GM23248 (cell line): ENCODE data around the gene ATF1. TPM values are rescaled to one million over a fixed set of nuclear protein-coding genes. Genes with fewer than 3 reads are reported as not detected.

Source experiments
- DNase-seq: peaks from one replicate; pipeline ENCODE4 v3.0.0-alpha.2; 2015
- H2AFZ ChIP-seq: fragments of 200-600 bp; sonication (generic); 2 replicates; pipeline ENCODE4 v1.6.1; 2016; ENCODE audit warnings: antibody characterized with exemption
- H3F3A ChIP-seq: fragments of 200-600 bp; sonication (generic); 2 replicates; pipeline ENCODE4 v1.6.1; 2016; ENCODE audit warnings: mild to moderate bottlenecking, antibody characterized with exemption, mixed run types; ENCODE audit not compliant: insufficient read depth
- H3K27ac ChIP-seq: fragments of 200-600 bp; sonication (generic); 2 replicates; pipeline ENCODE4 v1.5.1; 2016; ENCODE audit warnings: mild to moderate bottlenecking
- H3K27me3 ChIP-seq: fragments of 200-600 bp; sonication (generic); replicated peaks from 2 replicates; pipeline ENCODE4 v1.6.1; 2016; ENCODE audit warnings: mild to moderate bottlenecking; ENCODE audit not compliant: insufficient read depth
- H3K36me3 ChIP-seq: fragments of 200-600 bp; sonication (generic); 2 replicates; pipeline ENCODE4 v1.6.1; 2016; ENCODE audit warnings: low read depth, mild to moderate bottlenecking
- H3K4me1 ChIP-seq: fragments of 200-600 bp; sonication (generic); 2 replicates; pipeline ENCODE4 v1.6.1; 2016; ENCODE audit warnings: mild to moderate bottlenecking; ENCODE audit not compliant: insufficient read depth
- H3K4me2 ChIP-seq: fragments of 200-600 bp; sonication (generic); one replicate; pipeline ENCODE4 v1.6.1; 2016; ENCODE audit warnings: mild to moderate bottlenecking; ENCODE audit not compliant: unreplicated experiment
- H3K4me3 ChIP-seq: fragments of 200-600 bp; sonication (generic); 2 replicates; pipeline ENCODE4 v1.5.1; 2016; ENCODE audit warnings: mild to moderate bottlenecking
- H3K79me2 ChIP-seq: fragments of 200-600 bp; sonication (generic); 2 replicates; pipeline ENCODE4 v1.6.1; 2016; ENCODE audit warnings: mild to moderate bottlenecking; ENCODE audit not compliant: insufficient read depth
- H3K9ac ChIP-seq: fragments of 200-600 bp; sonication (generic); 2 replicates; pipeline ENCODE4 v1.6.1; 2016; ENCODE audit warnings: mild to moderate bottlenecking
- H3K9me2 ChIP-seq: fragments of 200-600 bp; sonication (generic); 2 replicates; pipeline ENCODE4 v1.6.1; 2016; ENCODE audit warnings: mixed run types, mild to moderate bottlenecking, moderate library complexity; ENCODE audit not compliant: insufficient read depth
- H3K9me3 ChIP-seq: fragments of 200-600 bp; sonication (generic); one replicate; pipeline ENCODE4 v1.6.1; 2017; ENCODE audit warnings: low read depth
- H4K20me1 ChIP-seq: fragments of 200-600 bp; sonication (generic); 2 replicates; pipeline ENCODE4 v1.6.0; 2016; ENCODE audit not compliant: insufficient read depth
- EZH2 ChIP-seq: fragments of 200-600 bp; sonication (generic); IDR thresholded peaks from 2 replicates; pipeline ENCODE4 v1.6.1; 2018; ENCODE audit warnings: antibody characterized with exemption, mild to moderate bottlenecking; ENCODE audit not compliant: insufficient read depth, poor library complexity, severe bottlenecking
- EZH2phosphoT487 ChIP-seq: fragments of 200-600 bp; sonication (generic); IDR thresholded peaks from 2 replicates; pipeline ENCODE4 v1.6.1; 2018; ENCODE audit warnings: antibody characterized with exemption, moderate library complexity, mild to moderate bottlenecking, low read depth; ENCODE audit not compliant: insufficient read depth
- WGBS, 2 experiments: methylation state at CpG; one replicate each; pipeline ENCODE4 v1.1.6; 2015 to 2017; ENCODE audit warnings: low lambda C conversion rate in 2 of 2, low coverage in 1 of 2; ENCODE audit errors: missing lambda C conversion rate in 2 of 2; 5-methylcytosine and 5-hydroxymethylcytosine counted together
- in situ Hi-C: fragments of 300-500 bp; cut with MboI; formaldehyde crosslinking; loops from 2 replicates; pipeline ENCODE4 v1.15.0; 2020
- polyA plus RNA-seq: library from polyadenylated mRNA; unstranded; fragments of >200 nt; fragmentation: Nextera tagmentation; extraction: Ambion mirVana; gene quantifications from 2 replicates; pipeline ENCODE4 v1.2.1, GENCODE V29; 2016
- total RNA-seq: library from RNA; depleted of rRNA; stranded (reverse); fragments of >200 nt; shearing (Covaris generic); gene quantifications from 2 replicates; pipeline ENCODE4 v1.2.3, GENCODE V29; 2014

Gene ATF1
- total and polyA plus RNA-seq, 2 experiments from 2014 or later: 24.0 to 30.6 TPM

GRCh38 chr12:50751948-50752721 lies 11.8 kb upstream of the ATF1 start:
- H4K20me1 ChIP-seq: no peaks in the 10 kb centered on the region
- in situ Hi-C loops: no loop called here
- no peak for TF ChIP-seq EZH2
- no peak for TF ChIP-seq EZH2phosphoT487
- 0 out of 2 replicates have a peak, but pooled peaks cover 2% of the 10 kb centered on the region for H3K36me3 ChIP-seq
- peak; percentile 41 for DNase-seq
- no peaks in the 10 kb centered on the region for H3K4me1 ChIP-seq
- peaks cover 8% of the 10 kb centered on the region; the same call in 1 of the 2 replicates for H3F3A ChIP-seq
- H3K4me2 ChIP-seq: no peak overlapping the region
- no peaks in the 10 kb centered on the region for H3K9me2 ChIP-seq
- no peak overlapping the region for H3K27ac ChIP-seq
- H3K9me3 ChIP-seq: no peaks in the 10 kb centered on the region
- H3K27me3 ChIP-seq: no peaks in the 10 kb centered on the region
- WGBS, 2 experiments: 80 to 83% methylated on average over 6 of the region's 6 CpGs
- no peak overlapping the region for H3K4me3 ChIP-seq
- H3K9ac ChIP-seq: no peak overlapping the region
- no peaks in the 10 kb centered on the region for H3K79me2 ChIP-seq
- no peak overlapping the region for H2AFZ ChIP-seq

DNA sequence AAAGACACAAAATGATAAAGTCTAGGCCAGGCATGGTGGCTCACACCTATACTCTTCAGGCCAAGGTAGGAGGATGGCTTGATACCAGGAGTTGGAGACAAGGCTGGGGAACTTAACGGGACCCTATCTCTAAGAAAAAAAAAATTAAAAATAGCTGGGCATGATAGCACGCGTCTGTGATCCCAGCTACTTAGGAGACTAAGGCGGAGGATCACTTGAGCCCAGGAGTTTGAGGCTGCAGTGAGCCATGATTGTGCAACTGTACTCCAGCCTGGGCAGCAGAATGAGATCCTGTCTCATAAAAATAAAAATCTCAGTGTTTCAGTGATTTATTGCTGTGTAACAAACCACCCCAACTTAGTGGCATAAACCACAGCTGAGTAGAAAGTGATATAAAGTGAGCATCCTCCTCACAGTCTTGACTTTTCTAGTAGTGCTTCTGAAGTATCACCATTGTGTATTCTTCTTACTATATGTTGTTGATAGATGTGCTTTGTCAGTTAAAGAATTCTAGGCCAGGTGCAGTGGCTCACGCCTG lies 10.6 kb upstream of the ATF1 start:
- no peak overlapping the region for H3K4me3 ChIP-seq
- H3K9ac ChIP-seq: no peak overlapping the region
- no peaks in the 10 kb centered on the region for H3K27me3 ChIP-seq
- no peaks in the 10 kb centered on the region for H3K4me1 ChIP-seq
- no peak overlapping the region for H3K27ac ChIP-seq
- H3F3A ChIP-seq: peaks cover 8% of the 10 kb centered on the region; the same call in 1 of the 2 replicates
- TF ChIP-seq EZH2 (no peak), EZH2phosphoT487 (no peak)
- H3K79me2 ChIP-seq: no peaks in the 10 kb centered on the region
- no peak for DNase-seq
- H2AFZ ChIP-seq: no peak overlapping the region
- no peaks in the 10 kb centered on the region for H3K9me3 ChIP-seq
- WGBS, 2 experiments: 82 to 90% methylated on average over 5 of the region's 5 CpGs
- H4K20me1 ChIP-seq: no peaks in the 10 kb centered on the region
- no peak overlapping the region for H3K4me2 ChIP-seq
- in situ Hi-C loops: no loop called here
- H3K36me3 ChIP-seq: no peaks in the 10 kb centered on the region
- H3K9me2 ChIP-seq: no peaks in the 10 kb centered on the region

DNA sequence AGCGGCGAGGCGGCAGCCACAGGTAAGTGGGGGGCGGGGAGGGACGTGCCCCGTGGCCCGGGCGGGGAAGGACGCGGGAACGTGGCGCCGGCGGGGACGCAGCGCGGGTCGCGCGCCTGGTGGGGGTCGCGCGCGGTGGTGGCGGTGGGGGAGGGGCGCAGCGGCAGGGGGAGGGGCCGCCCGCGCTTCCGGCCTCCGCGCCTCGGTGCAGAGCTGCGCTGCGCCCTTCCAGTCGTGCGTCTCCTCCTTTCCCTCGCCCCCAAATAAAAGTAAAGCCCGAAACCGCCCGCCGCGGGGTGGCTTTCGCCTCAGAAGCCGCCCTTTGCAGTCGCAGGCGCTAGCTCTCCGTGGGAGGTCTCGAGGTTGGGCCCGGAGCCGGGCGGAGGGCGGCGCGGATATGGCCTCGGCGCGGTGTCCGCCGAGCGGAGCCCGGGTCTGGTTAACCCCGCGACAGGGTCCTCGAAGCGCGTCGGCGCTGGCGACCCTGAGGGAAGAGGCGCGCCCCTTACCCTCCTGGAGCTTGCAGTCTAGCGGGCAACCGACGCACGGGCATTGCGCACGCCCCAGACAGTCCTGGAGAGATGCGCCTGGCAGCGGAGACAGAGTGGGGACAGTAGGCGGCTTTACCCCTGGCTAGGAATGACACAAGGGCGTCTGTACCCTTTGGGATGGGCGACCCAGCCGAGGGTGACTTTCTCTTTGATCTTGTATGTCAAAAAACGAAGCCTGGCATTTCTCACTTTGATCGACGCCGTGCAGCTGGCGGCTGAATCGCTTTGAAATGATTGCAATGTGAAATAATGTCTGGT lies 589 bp downstream of the ATF1 start:
- no peaks in the 10 kb centered on the region for H3K9me2 ChIP-seq
- H2AFZ ChIP-seq: peak overlapping the region; percentile 80
- no peaks in the 10 kb centered on the region for H3K9me3 ChIP-seq
- TF ChIP-seq EZH2 (no peak), EZH2phosphoT487 (no peak)
- peak overlapping the region; percentile 93 for H3K4me3 ChIP-seq
- 0 to 1% methylated on average over 50 to 83 of the region's 91 CpGs for WGBS, 2 experiments
- peaks cover 64% of the 10 kb centered on the region for H3K79me2 ChIP-seq
- in situ Hi-C loops: no loop called here
- DNase-seq: peak; percentile 73
- peak overlapping the region; percentile 86 for H3K27ac ChIP-seq
- no peaks in the 10 kb centered on the region for H3K36me3 ChIP-seq
- H3K4me1 ChIP-seq: peaks cover 17% of the 10 kb centered on the region
- H3K27me3 ChIP-seq: no peaks in the 10 kb centered on the region
- peaks cover 14% of the 10 kb centered on the region for H3F3A ChIP-seq
- H3K9ac ChIP-seq: peak overlapping the region; percentile 93
- no peaks in the 10 kb centered on the region for H4K20me1 ChIP-seq
- peak overlapping the region; percentile 97 for H3K4me2 ChIP-seq

- Histone ChIP-seq H3K27me3 (no peaks in the 10 kb centered on the region), H3K4me1 (peaks cover 17% of the 10 kb centered on the region), H3K9me2 (no peaks in the 10 kb centered on the region), H3K9ac (peak overlapping the region; percentile 93), H3K36me3 (no peaks in the 10 kb centered on the region), H3K79me2 (peaks cover 72% of the 10 kb centered on the region), H3K9me3 (no peaks in the 10 kb centered on the region), H3K4me3 (peak overlapping the region; percentile 93), H3F3A (peaks cover 14% of the 10 kb centered on the region), H2AFZ (peak overlapping the region; percentile 80), H3K4me2 (peak overlapping the region; percentile 97), H3K27ac (peak overlapping the region; percentile 86), H4K20me1 (no peaks in the 10 kb centered on the region)
- DNase-seq: peak; percentile 74
- TF ChIP-seq EZH2 (no peak), EZH2phosphoT487 (no peak)
- WGBS, 2 experiments: 14 to 15% methylated on average over 13 of the region's 13 CpGs
- in situ Hi-C loops: no loop called here
Measured at GRCh38 chr12:50765095-50765911, 1.4 kb downstream of the ATF1 start.
